Embryonic facial prominence (tissue), 1 donor: Measurements from ENCODE around the gene EPHA7.

Experiments
- DNase-seq: peaks from one replicate; pipeline ENCODE4 v3.0.0-alpha.2; 2016; ENCODE audit errors: extremely low spot score

The EPHA7 gene

GRCh38 chr6:93393554-93394074, 25.7 kb downstream of the EPHA7 start:
- no peak for DNase-seq

GRCh38 chr6:93392797-93393196, 26.6 kb downstream of the EPHA7 start:
- no peak for DNase-seq

GRCh38 chr6:93391965-93392364, 27.4 kb downstream of the EPHA7 start:
- no peak for DNase-seq

- DNase-seq: no peak
Observed at GRCh38 chr6:93389192-93389591, 30.2 kb downstream of the EPHA7 start.

- DNase-seq: no peak
Observed at GRCh38 chr6:93388070-93388469, 31.3 kb downstream of the EPHA7 start.

- no peak for DNase-seq
Observed at GRCh38 chr6:93376026-93376540, 43.3 kb downstream of the EPHA7 start.

GRCh38 chr6:93373445-93373844, 45.9 kb downstream of the EPHA7 start:
- DNase-seq: no peak

GRCh38 chr6:93371756-93372155, 47.6 kb downstream of the EPHA7 start:
- DNase-seq: no peak

- no peak for DNase-seq
Observed at GRCh38 chr6:93369586-93370134, 49.7 kb downstream of the EPHA7 start.

GRCh38 chr6:93366506-93366905, 52.9 kb downstream of the EPHA7 start:
- DNase-seq: no peak

GRCh38 chr6:93365445-93365844, 53.9 kb downstream of the EPHA7 start:
- DNase-seq: no peak

GRCh38 chr6:93358435-93358834, 60.9 kb downstream of the EPHA7 start:
- DNase-seq: no peak

GRCh38 chr6:93352604-93353003, 66.8 kb downstream of the EPHA7 start:
- DNase-seq: no peak

GRCh38 chr6:93351222-93351621, 68.1 kb downstream of the EPHA7 start:
- no peak for DNase-seq

GRCh38 chr6:93350774-93351173, 68.6 kb downstream of the EPHA7 start:
- DNase-seq: no peak

GRCh38 chr6:93344333-93344835, 75.0 kb downstream of the EPHA7 start:
- DNase-seq: no peak

- no peak for DNase-seq
Observed at GRCh38 chr6:93343476-93343875, 75.9 kb downstream of the EPHA7 start.

- no peak for DNase-seq
Observed at GRCh38 chr6:93341900-93342613, 77.3 kb downstream of the EPHA7 start.

- no peak for DNase-seq
Observed at GRCh38 chr6:93337772-93338394, 81.5 kb downstream of the EPHA7 start.

GRCh38 chr6:93337014-93337413, 82.3 kb downstream of the EPHA7 start:
- no peak for DNase-seq

- DNase-seq: no peak
Observed at GRCh38 chr6:93329301-93330000, 89.9 kb downstream of the EPHA7 start.

- DNase-seq: no peak
Observed at GRCh38 chr6:93327857-93328256, 91.5 kb downstream of the EPHA7 start.
